HFFc6 (cell line): ENCODE measurements around the gene TPST2. TPM values are rescaled to one million over a fixed set of nuclear protein-coding genes. Genes with fewer than 3 reads are reported as not detected.

Source experiments
- DNase-seq: peaks from one replicate; pipeline ENCODE4 v3.0.0-alpha.2; 2018
- H3K27ac Mint-ChIP-seq: 2 replicates; pipeline ENCODE4 v1.8.0; 2020; ENCODE audit warnings: mild to moderate bottlenecking, mixed read lengths
- H3K27me3 Mint-ChIP-seq: 2 replicates; pipeline ENCODE4 v1.8.0; 2021; ENCODE audit warnings: mild to moderate bottlenecking, moderate library complexity, mixed read lengths; ENCODE audit not compliant: insufficient read depth
- H3K36me3 Mint-ChIP-seq: 2 replicates; pipeline ENCODE4 v1.8.0; 2021; ENCODE audit warnings: low read depth, mixed read lengths
- H3K4me1 Mint-ChIP-seq: 2 replicates; pipeline ENCODE4 v1.8.0; 2020; ENCODE audit warnings: low read depth, mixed read lengths
- H3K4me3 Mint-ChIP-seq: 2 replicates; pipeline ENCODE4 v1.8.0; 2020; ENCODE audit warnings: mild to moderate bottlenecking, moderate library complexity, mixed read lengths
- H3K9me3 Mint-ChIP-seq: 2 replicates; pipeline ENCODE4 v1.8.0; 2020; ENCODE audit warnings: mild to moderate bottlenecking, mixed read lengths
- CTCF ChIP-seq: fragments of 200-600 bp; sonication (generic); IDR thresholded peaks from 2 replicates; pipeline ENCODE4 v1.5.0; 2021; ENCODE audit warnings: antibody characterized with exemption, mild to moderate bottlenecking
- long read RNA-seq: library from polyadenylated mRNA; unstranded; transcript quantifications from one replicate; pipeline ENCODE4 v2.0.0, GENCODE V29; 2019
- total RNA-seq, 6 experiments: library from RNA; stranded (reverse); fragmentation: NEBNext Ultra II Directional; extraction: Animal tissue kit (Norgen Biotek cat#: 25700); gene quantifications; 2 replicates in 1 of 6; 3 replicates in 5 of 6; pipeline ENCODE4 v1.2.3, GENCODE V29; 2021

The TPST2 gene
- total RNA-seq, result 10 to 100 TPM; 66.8 to 75.5 (median 73.8) TPM
- long read RNA-seq, full-length matches to known transcripts, result 130 of 166 reads
- long read RNA-seq, partial matches to known transcripts, result 17 of 166 reads
- long read RNA-seq, other reads (novel, unspliced or antisense), result 19 of 166 reads

- DNase-seq, result peak; percentile 28
- Mint-ChIP-seq H3K27me3 (no peaks in the 10 kb centered on the region; the same call in 1 of the 2 replicates), H3K4me1 (peaks cover 44% of the 10 kb centered on the region), H3K9me3 (no peaks in the 10 kb centered on the region), H3K36me3 (peaks cover 10% of the 10 kb centered on the region; the same call in 1 of the 2 replicates), H3K27ac (peak within 1 kb of the TSS; percentile 90), H3K4me3 (peak within 1 kb of the TSS; percentile 94)
- no peak; the same call in 1 of the 2 replicates for TF ChIP-seq CTCF
These were observed at the start of gene TPST2 for GRCh38 chr22:26589845-26590736. TPST2 (minus strand) TSS chr22:26590132; CDS start chr22:26541630, 48,502 bp downstream.

GRCh38 chr22:26636296-26636695 lies 46.4 kb upstream of the TPST2 start:
- TF ChIP-seq CTCF, result no peak
- no peak for DNase-seq
- no peak overlapping the region for H3K4me3 Mint-ChIP-seq
- peaks cover 8% of the 10 kb centered on the region for H3K27me3 Mint-ChIP-seq
- H3K4me1 Mint-ChIP-seq, result peaks cover 6% of the 10 kb centered on the region
- H3K36me3 Mint-ChIP-seq, result no peaks in the 10 kb centered on the region
- H3K27ac Mint-ChIP-seq, result no peak overlapping the region
- H3K9me3 Mint-ChIP-seq, result no peaks in the 10 kb centered on the region

- no peaks in the 10 kb centered on the region for H3K36me3 Mint-ChIP-seq
- H3K27ac Mint-ChIP-seq, result no peak overlapping the region
- H3K9me3 Mint-ChIP-seq, result no peaks in the 10 kb centered on the region
- H3K27me3 Mint-ChIP-seq, result peaks cover 8% of the 10 kb centered on the region
- no peak for DNase-seq
- no peak for TF ChIP-seq CTCF
- no peak overlapping the region for H3K4me3 Mint-ChIP-seq
- H3K4me1 Mint-ChIP-seq, result peaks cover 6% of the 10 kb centered on the region
These were observed 45.2 kb upstream of the TPST2 start for GRCh38 chr22:26635117-26635516.

- H3K4me3 Mint-ChIP-seq, result no peak overlapping the region
- peaks cover 8% of the 10 kb centered on the region for H3K27me3 Mint-ChIP-seq
- H3K27ac Mint-ChIP-seq, result no peak overlapping the region
- H3K36me3 Mint-ChIP-seq, result no peaks in the 10 kb centered on the region
- H3K9me3 Mint-ChIP-seq, result no peaks in the 10 kb centered on the region
- H3K4me1 Mint-ChIP-seq, result peaks cover 6% of the 10 kb centered on the region
- no peak for TF ChIP-seq CTCF
- DNase-seq, result no peak
These were observed 44.3 kb upstream of the TPST2 start for GRCh38 chr22:26634189-26634588.

GRCh38 chr22:26632422-26633155 lies 42.7 kb upstream of the TPST2 start:
- no peak for TF ChIP-seq CTCF
- Mint-ChIP-seq H3K9me3 (no peaks in the 10 kb centered on the region), H3K4me1 (peaks cover 6% of the 10 kb centered on the region), H3K4me3 (no peak overlapping the region), H3K36me3 (no peaks in the 10 kb centered on the region), H3K27ac (no peak overlapping the region), H3K27me3 (peaks cover 13% of the 10 kb centered on the region)
- DNase-seq, result no peak
